OCI-LY1 (cell line): ENCODE measurements around the gene SORL1-AS1.

Source experiments
- CTCF ChIP-seq: fragments of 200-600 bp; sonication (generic), shearing (Covaris generic); IDR thresholded peaks from 2 replicates; pipeline ENCODE4 v1.5.1; 2017; ENCODE audit warnings: mild to moderate bottlenecking, antibody characterized with exemption, low read length, moderate library complexity, mixed read lengths
- EZH2 ChIP-seq: fragments of 200-600 bp; sonication (generic), shearing (Covaris generic); IDR thresholded peaks from 2 replicates; pipeline ENCODE4 v1.8.0; 2017; ENCODE audit warnings: borderline replicate concordance, mixed run types, mild to moderate bottlenecking, antibody characterized with exemption, low read length, moderate library complexity, mixed read lengths

GRCh38 chr11:121412000-121412587, 40.7 kb downstream of the SORL1-AS1 start:
- no peak for TF ChIP-seq EZH2
- no peak for TF ChIP-seq CTCF
